Measurements from ENCODE around the gene CCDC50. TPM values are rescaled to one million over a fixed set of nuclear protein-coding genes. Genes with fewer than 3 reads are reported as not detected.

Gene CCDC50
- total RNA-seq, 1 donor from 2014 or later = 63.5 TPM

DNA sequence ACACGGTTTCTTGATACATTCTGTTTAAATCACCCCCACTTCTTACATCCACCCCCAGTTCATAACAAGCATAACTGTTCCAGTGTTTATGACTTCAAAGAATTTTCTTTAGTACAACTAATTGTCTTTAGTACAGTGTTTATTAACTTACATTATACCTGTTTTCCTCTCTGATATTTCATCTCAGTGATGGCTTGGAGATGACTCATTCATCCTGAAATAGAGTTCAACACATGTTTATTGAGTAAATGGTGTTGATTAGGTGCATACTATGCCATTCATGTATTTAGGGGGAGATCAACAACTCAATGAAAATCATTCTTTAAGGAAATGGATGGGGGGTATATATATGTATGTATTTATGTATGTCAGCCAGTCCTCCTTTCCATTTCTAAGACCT lies 22.8 kb downstream of the CCDC50 start:
- TF ChIP-seq, protein P1, sequence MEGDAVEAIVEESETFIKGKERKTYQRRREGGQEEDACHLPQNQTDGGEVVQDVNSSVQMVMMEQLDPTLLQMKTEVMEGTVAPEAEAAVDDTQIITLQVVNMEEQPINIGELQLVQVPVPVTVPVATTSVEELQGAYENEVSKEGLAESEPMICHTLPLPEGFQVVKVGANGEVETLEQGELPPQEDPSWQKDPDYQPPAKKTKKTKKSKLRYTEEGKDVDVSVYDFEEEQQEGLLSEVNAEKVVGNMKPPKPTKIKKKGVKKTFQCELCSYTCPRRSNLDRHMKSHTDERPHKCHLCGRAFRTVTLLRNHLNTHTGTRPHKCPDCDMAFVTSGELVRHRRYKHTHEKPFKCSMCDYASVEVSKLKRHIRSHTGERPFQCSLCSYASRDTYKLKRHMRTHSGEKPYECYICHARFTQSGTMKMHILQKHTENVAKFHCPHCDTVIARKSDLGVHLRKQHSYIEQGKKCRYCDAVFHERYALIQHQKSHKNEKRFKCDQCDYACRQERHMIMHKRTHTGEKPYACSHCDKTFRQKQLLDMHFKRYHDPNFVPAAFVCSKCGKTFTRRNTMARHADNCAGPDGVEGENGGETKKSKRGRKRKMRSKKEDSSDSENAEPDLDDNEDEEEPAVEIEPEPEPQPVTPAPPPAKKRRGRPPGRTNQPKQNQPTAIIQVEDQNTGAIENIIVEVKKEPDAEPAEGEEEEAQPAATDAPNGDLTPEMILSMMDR (IDR thresholded peaks at IDR 0.05; ENCODE audit: unreplicated experiment) = no peak
- no peak for DNase-seq (ENCODE audit: low spot score)
- no peaks in the 10 kb centered on the region for H3K36me3 Mint-ChIP-seq (ENCODE audit: low read depth, unreplicated experiment)

GRCh38 chr3:191353022-191353777 lies 24.0 kb downstream of the CCDC50 start:
- H3K36me3 Mint-ChIP-seq (ENCODE audit: low read depth, unreplicated experiment) = peaks cover 4% of the 10 kb centered on the region
- H3K4me3 Mint-ChIP-seq (ENCODE audit: unreplicated experiment) = no peak overlapping the region
- TF ChIP-seq, protein P1 (IDR thresholded peaks at IDR 0.05; ENCODE audit: unreplicated experiment) = no peak
- no peak overlapping the region for H3K27ac Mint-ChIP-seq (ENCODE audit: unreplicated experiment)
- peaks cover 27% of the 10 kb centered on the region for H3K4me1 Mint-ChIP-seq (ENCODE audit: unreplicated experiment)
- no peaks in the 10 kb centered on the region for H3K9me3 Mint-ChIP-seq (ENCODE audit: unreplicated experiment)
- no peak for DNase-seq (ENCODE audit: low spot score)
- peaks cover 4% of the 10 kb centered on the region for H3K27me3 Mint-ChIP-seq (ENCODE audit: unreplicated experiment)

More for the DNA sequence above, 22.8 kb downstream of the CCDC50 start:
- H3K4me1 Mint-ChIP-seq (ENCODE audit: unreplicated experiment) = peaks cover 23% of the 10 kb centered on the region
- no peak overlapping the region for H3K4me3 Mint-ChIP-seq (ENCODE audit: unreplicated experiment)
- no peaks in the 10 kb centered on the region for H3K9me3 Mint-ChIP-seq (ENCODE audit: unreplicated experiment)
- no peak overlapping the region for H3K27ac Mint-ChIP-seq (ENCODE audit: unreplicated experiment)
- peaks cover 4% of the 10 kb centered on the region for H3K27me3 Mint-ChIP-seq (ENCODE audit: unreplicated experiment)

- TF ChIP-seq, protein P1 (IDR thresholded peaks at IDR 0.05; ENCODE audit: unreplicated experiment) = no peak
- Mint-ChIP-seq H3K4me3 (ENCODE audit: unreplicated experiment) (no peak overlapping the region), H3K4me1 (ENCODE audit: unreplicated experiment) (peaks cover 28% of the 10 kb centered on the region), H3K27me3 (ENCODE audit: unreplicated experiment) (peaks cover 1% of the 10 kb centered on the region), H3K27ac (ENCODE audit: unreplicated experiment) (no peak overlapping the region), H3K36me3 (ENCODE audit: low read depth, unreplicated experiment) (peaks cover 16% of the 10 kb centered on the region), H3K9me3 (ENCODE audit: unreplicated experiment) (no peaks in the 10 kb centered on the region)
- no peak for DNase-seq (ENCODE audit: low spot score)
Measured at GRCh38 chr3:191355406-191355805, 26.2 kb downstream of the CCDC50 start.

DNA sequence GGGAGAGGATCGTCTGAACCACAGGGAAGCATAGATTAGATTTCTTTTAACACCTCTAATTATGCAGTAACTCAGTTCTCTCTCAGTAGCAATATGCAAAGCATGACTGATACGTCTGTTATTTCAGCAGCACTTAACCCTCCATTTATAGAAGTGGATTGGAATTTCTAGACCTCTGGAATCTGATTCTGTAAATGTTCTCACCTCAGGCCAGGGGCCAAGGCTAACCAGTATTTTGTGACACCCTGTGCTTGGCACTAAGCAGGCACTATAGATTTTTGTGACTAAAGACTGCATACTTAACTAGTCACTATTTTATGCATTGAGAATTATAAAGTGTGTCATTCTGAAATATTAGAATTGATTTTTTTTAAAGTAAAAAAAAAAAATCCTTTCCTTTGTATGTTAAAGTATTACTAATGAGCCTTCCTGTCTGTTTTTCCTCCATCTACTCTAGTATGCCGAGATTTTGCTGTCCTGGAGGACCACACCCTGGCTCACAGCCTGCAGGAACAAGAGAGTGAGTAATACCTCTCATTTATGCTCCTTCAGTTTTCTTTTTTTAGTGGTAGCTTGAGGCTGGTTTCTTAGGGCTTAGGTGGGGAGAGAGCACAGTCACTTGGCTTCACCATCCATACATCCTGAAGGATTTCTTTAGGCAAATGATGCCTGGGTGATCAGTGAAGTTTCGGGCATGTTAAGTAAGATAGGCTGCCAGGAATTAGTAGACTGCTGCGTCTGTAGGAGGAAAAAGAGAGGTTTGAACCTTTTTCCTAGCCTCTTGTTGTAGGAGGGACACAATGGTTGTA lies 27.6 kb downstream of the CCDC50 start:
- H3K9me3 Mint-ChIP-seq (ENCODE audit: unreplicated experiment) = no peaks in the 10 kb centered on the region
- H3K27ac Mint-ChIP-seq (ENCODE audit: unreplicated experiment) = no peak overlapping the region
- no peak for DNase-seq (ENCODE audit: low spot score)
- peaks cover 21% of the 10 kb centered on the region for H3K36me3 Mint-ChIP-seq (ENCODE audit: low read depth, unreplicated experiment)
- no peak overlapping the region for H3K4me3 Mint-ChIP-seq (ENCODE audit: unreplicated experiment)
- TF ChIP-seq, protein P1 (IDR thresholded peaks at IDR 0.05; ENCODE audit: unreplicated experiment) = no peak
- H3K4me1 Mint-ChIP-seq (ENCODE audit: unreplicated experiment) = peaks cover 19% of the 10 kb centered on the region
- H3K27me3 Mint-ChIP-seq (ENCODE audit: unreplicated experiment) = peaks cover 1% of the 10 kb centered on the region

GRCh38 chr3:191357909-191358308 lies 28.7 kb downstream of the CCDC50 start:
- DNase-seq (ENCODE audit: low spot score) = no peak
- Mint-ChIP-seq H3K4me1 (ENCODE audit: unreplicated experiment) (peaks cover 19% of the 10 kb centered on the region), H3K27me3 (ENCODE audit: unreplicated experiment) (peaks cover 1% of the 10 kb centered on the region), H3K4me3 (ENCODE audit: unreplicated experiment) (no peak overlapping the region), H3K9me3 (ENCODE audit: unreplicated experiment) (no peaks in the 10 kb centered on the region), H3K27ac (ENCODE audit: unreplicated experiment) (no peak overlapping the region), H3K36me3 (ENCODE audit: low read depth, unreplicated experiment) (peaks cover 21% of the 10 kb centered on the region)
- TF ChIP-seq, protein P1 (IDR thresholded peaks at IDR 0.05; ENCODE audit: unreplicated experiment) = no peak
